ENCODE results near the gene RAB23.

DNA sequence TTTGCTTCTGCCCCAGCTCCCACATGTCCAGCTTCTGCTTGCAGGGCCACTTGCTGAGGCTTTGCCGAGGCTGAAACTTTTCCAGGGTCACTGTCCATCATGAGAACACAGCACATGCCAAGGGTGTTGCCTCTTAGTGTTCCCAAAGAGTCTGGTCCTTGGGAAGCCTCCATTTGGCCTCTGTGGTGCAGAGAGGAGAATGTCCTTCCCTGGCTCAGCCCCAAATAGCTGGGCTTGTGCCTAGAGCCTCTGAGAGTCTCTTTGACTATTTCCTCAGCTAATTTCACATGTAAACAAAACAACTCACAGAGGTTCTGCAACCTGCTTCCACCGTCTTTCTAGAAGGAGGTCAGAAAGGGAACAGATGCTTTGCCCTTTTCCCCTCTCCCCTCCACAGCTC is 40.4 kb upstream of the RAB23 start:
- TF ChIP-seq, protein P1, sequence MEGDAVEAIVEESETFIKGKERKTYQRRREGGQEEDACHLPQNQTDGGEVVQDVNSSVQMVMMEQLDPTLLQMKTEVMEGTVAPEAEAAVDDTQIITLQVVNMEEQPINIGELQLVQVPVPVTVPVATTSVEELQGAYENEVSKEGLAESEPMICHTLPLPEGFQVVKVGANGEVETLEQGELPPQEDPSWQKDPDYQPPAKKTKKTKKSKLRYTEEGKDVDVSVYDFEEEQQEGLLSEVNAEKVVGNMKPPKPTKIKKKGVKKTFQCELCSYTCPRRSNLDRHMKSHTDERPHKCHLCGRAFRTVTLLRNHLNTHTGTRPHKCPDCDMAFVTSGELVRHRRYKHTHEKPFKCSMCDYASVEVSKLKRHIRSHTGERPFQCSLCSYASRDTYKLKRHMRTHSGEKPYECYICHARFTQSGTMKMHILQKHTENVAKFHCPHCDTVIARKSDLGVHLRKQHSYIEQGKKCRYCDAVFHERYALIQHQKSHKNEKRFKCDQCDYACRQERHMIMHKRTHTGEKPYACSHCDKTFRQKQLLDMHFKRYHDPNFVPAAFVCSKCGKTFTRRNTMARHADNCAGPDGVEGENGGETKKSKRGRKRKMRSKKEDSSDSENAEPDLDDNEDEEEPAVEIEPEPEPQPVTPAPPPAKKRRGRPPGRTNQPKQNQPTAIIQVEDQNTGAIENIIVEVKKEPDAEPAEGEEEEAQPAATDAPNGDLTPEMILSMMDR (IDR thresholded peaks at IDR 0.05; ENCODE audit: extremely low read depth in 1 of 2, insufficient read depth in 1 of 2, low read depth in 1 of 2, low read length in 2 of 2): no peak
- TF ChIP-seq POLR2A (IDR thresholded peaks at IDR 0.05; ENCODE audit: low read depth, low read length): no peak
